ENCODE results near the gene CLEC1A. TPM values are rescaled to one million over a fixed set of nuclear protein-coding genes. Genes with fewer than 3 reads are reported as not detected.

CLEC1A gene
- total RNA-seq, 2 experiments from 2014 or later: not detected

DNA sequence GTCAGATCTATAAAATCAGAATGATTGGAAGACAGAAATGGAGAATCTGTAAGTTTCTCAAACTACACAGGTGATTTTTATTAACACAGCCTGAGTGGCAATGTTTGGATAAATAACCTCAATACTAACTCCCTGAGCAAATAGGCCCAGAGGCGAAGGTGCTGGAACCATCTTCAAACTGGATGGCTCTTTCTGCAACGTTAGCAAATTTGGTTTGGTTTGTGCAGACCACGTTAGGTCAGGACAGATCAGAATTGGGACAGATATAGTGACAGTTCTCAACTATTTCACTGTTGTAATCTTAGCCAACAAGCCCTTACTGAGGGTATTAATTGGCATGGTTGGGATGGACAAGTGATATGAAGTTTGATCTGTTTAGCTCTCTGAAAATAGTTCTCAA, 77.4 kb downstream of the CLEC1A start:
- Histone ChIP-seq H3K36me3 (ENCODE audit: insufficient read depth, low read length) (no peaks in the 10 kb centered on the region), H3K4me2 (ENCODE audit: low read length) (no peak overlapping the region), H3K4me3 (ENCODE audit: low read depth, low read length, poor library complexity, severe bottlenecking) (no peak overlapping the region), H4K20me1 (ENCODE audit: insufficient read depth, low read length) (no peaks in the 10 kb centered on the region), H3K9me3 (ENCODE audit: low read length) (no peaks in the 10 kb centered on the region), H2AFZ (ENCODE audit: low read length) (no peak overlapping the region), H3K79me2 (ENCODE audit: insufficient read depth, low read depth, low read length) (no peaks in the 10 kb centered on the region), H3K4me1 (ENCODE audit: insufficient read depth, low read length, poor library complexity, severe bottlenecking) (no peaks in the 10 kb centered on the region), H3K9me2 (ENCODE audit: insufficient read depth, low read length) (no peaks in the 10 kb centered on the region), H3K27ac (ENCODE audit: low read depth, low read length, poor library complexity, severe bottlenecking) (no peak overlapping the region)
- DNase-seq (ENCODE audit: low spot score): no peak
- BruUV-seq (replicated peaks): no TSS peak
- TF ChIP-seq CTCF (conservative IDR thresholded peaks at IDR 0.05; ENCODE audit: low read length) (no peak), EZH2phosphoT487 (IDR thresholded peaks at IDR 0.05; ENCODE audit: borderline replicate concordance, low read depth, low read length) (no peak)
- ChIA-PET CTCF (ENCODE audit: unreplicated experiment) (no interaction called here), POLR2A (interaction anchor here (0.6 kb wide), 1 partner anchor 716 kb away, joined by 3 read pairs; no protein-coding TSS in a partner anchor)
- intact Hi-C loops (cut with micrococcal nuclease; ENCODE audit: unreplicated experiment): no loop called here

Other genes starting within 250 kb of the CLEC1A start
- 2.3 and 3.1 TPM in 2 replicates for gene CLEC2B, start 229.6 kb downstream of the CLEC1A start, total RNA-seq (2014; rRNA removed; shearing (Covaris generic))
- gene CLEC2B, start 229.6 kb downstream of the CLEC1A start, total RNA-seq (2022): 1.8 and 2.2 TPM in 2 replicates
- not detected in 2 replicates for gene KLRF2, start 217.5 kb downstream of the CLEC1A start, total RNA-seq (2014; rRNA removed; shearing (Covaris generic))
- gene KLRF2, start 217.5 kb downstream of the CLEC1A start, total RNA-seq (2022): not detected in 2 replicates
- gene CLEC2A, start 166.6 kb downstream of the CLEC1A start, total RNA-seq (2014; rRNA removed; shearing (Covaris generic)): not detected in 2 replicates
- gene CLEC2A, start 166.6 kb downstream of the CLEC1A start, total RNA-seq (2022): not detected in 2 replicates
- not detected in 2 replicates for gene CLEC12A, start 127.6 kb downstream of the CLEC1A start, total RNA-seq (2014; rRNA removed; shearing (Covaris generic))
- gene CLEC12A, start 127.6 kb downstream of the CLEC1A start, total RNA-seq (2022): not detected in 2 replicates
- not detected in 2 replicates for gene CLEC1B, start 99.9 kb downstream of the CLEC1A start, total RNA-seq (2014; rRNA removed; shearing (Covaris generic))
- gene CLEC1B, start 99.9 kb downstream of the CLEC1A start, total RNA-seq (2022): not detected in 2 replicates
- gene CLEC12B, start 88.4 kb downstream of the CLEC1A start, total RNA-seq (2014; rRNA removed; shearing (Covaris generic)): not detected in 2 replicates
- gene CLEC12B, start 88.4 kb downstream of the CLEC1A start, total RNA-seq (2022): not detected in 2 replicates
- gene CLEC9A, start 68.3 kb downstream of the CLEC1A start, total RNA-seq (2014; rRNA removed; shearing (Covaris generic)): not detected in 2 replicates
- not detected in 2 replicates for gene CLEC9A, start 68.3 kb downstream of the CLEC1A start, total RNA-seq (2022)
- gene CLEC7A, start 31.2 kb upstream of the CLEC1A start, total RNA-seq (2014; rRNA removed; shearing (Covaris generic)): not detected in 2 replicates
- gene CLEC7A, start 31.2 kb upstream of the CLEC1A start, total RNA-seq (2022): not detected in 2 replicates
- not detected in 2 replicates for gene OLR1, start 73.1 kb upstream of the CLEC1A start, total RNA-seq (2014; rRNA removed; shearing (Covaris generic))
- gene OLR1, start 73.1 kb upstream of the CLEC1A start, total RNA-seq (2022): not detected in 2 replicates
- not detected in 2 replicates for gene TMEM52B, start 80.0 kb upstream of the CLEC1A start, total RNA-seq (2014; rRNA removed; shearing (Covaris generic))
- gene TMEM52B, start 80.0 kb upstream of the CLEC1A start, total RNA-seq (2022): 0.21 and 0.22 TPM in 2 replicates
- gene GABARAPL1, start 113.9 kb upstream of the CLEC1A start, total RNA-seq (2014; rRNA removed; shearing (Covaris generic)): 34.2 and 40.7 TPM in 2 replicates
- gene GABARAPL1, start 113.9 kb upstream of the CLEC1A start, total RNA-seq (2022): 52.4 and 65.2 TPM in 2 replicates
- under 0.01 and 0.03 TPM in 2 replicates for gene KLRD1, start 208.9 kb upstream of the CLEC1A start, total RNA-seq (2014; rRNA removed; shearing (Covaris generic))
- gene KLRD1, start 208.9 kb upstream of the CLEC1A start, total RNA-seq (2022): 0.04 and 0.18 TPM in 2 replicates